H1 (cell line): ENCODE results near the gene USP24. TPM values are rescaled to one million over a fixed set of nuclear protein-coding genes. Genes with fewer than 3 reads are reported as not detected.

Experiments
- ATF2 ChIP-seq: IDR thresholded peaks from 2 replicates; pipeline ENCODE4 v1.6.1; 2012; ENCODE audit warnings: low read length, inconsistent platforms
- CREB1 ChIP-seq: IDR thresholded peaks from 2 replicates; pipeline ENCODE4 v1.6.1; 2012; ENCODE audit warnings: inconsistent platforms
- polyA plus RNA-seq, 7 experiments: library from polyadenylated mRNA; depleted of rRNA in 3 of 7; stranded (reverse) in 5 of 7; unstranded in 2 of 7; fragments of >200 nt in 5 of 7; fragments of 200-250 nt in 2 of 7; gene quantifications; 1 replicate in 5 of 7; 2 replicates in 1 of 7; 4 replicates in 1 of 7; pipeline versions ENCODE4 v1.2.1 to v1.2.3, GENCODE V29; 2011 to 2013; ENCODE audit warnings: missing spikeins in 2 of 7, mixed read lengths in 2 of 7
- total RNA-seq: library from RNA; stranded (reverse); fragmentation: NEBNext Ultra II Directional; extraction: Animal tissue kit (Norgen Biotek cat#: 25700); gene quantifications from 2 replicates; pipeline ENCODE4 v1.2.1, GENCODE V29; 2021

USP24 gene
- total and polyA plus RNA-seq, 2 of the 8 experiments (the other 6 are each of a cell fraction or from before 2014, with no cell fraction given), result 11.1 to 34.6 TPM

DNA sequence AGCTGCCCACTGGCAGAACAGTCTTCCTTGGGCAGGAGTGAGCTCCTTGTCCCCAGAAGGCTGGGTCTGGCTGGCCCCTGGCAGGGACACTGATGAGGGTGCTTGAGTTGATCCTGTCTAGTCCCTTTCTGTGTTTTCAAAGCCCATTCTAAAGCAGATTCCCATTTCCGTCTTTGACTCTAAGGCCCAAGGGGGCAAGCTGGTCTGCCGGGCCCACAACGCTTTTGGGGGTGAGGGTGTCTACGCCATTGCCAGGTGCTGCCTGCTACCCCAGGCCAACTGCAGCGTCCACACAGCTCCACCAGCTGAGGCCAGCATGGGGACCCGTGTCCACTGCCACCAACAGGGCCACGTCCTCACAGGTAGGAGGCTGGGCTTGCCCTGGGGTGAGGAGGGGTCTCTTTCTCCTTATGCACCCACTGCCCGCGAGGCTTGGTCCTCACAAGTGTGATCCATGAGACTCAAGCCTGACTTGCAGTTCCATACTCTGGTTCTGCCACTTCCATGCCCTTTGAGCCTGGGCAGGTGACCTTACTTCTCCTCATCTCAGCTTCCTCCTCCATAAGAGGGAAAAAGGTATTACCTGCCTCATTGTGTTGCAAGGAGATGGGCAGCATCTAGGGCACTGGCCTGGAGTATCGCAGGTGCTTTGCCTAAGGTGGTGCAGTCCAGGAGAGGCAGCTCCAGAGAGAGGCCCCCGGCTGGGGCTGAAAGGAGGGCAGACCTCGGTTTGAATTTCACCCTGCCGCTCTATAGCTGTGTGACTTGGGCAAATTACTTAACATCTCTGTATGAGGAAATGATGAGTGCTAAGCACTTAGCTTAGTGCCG, 155.6 kb downstream of the USP24 start (continued):
- TF ChIP-seq ATF2, result no peak
- no peak for TF ChIP-seq CREB1
